Transverse colon (tissue), 3 donors: ENCODE measurements around the gene C11orf24.
"Not testable (repeated sequence)": the region's sequence is repeated elsewhere in the genome, so short reads cannot be mapped to it uniquely, and the experiment has no call there.

ENCODE experiments used
- CTCF ChIP-seq, 5 experiments: fragments of 200-600 bp in 3 of 5; fragments of 450-650 bp in 2 of 5; sonication (generic) in 3 of 5; IDR thresholded peaks; 1 replicate in 2 of 5; 2 replicates in 3 of 5; pipeline ENCODE4 v1.5.1; 2016 to 2017; ENCODE audit warnings: antibody characterized with exemption in 5 of 5, inconsistent platforms in 3 of 5, mild to moderate bottlenecking in 2 of 5, moderate library complexity in 1 of 5
- EP300 ChIP-seq: sonication (generic); formaldehyde crosslinking; IDR thresholded peaks from one replicate; pipeline ENCODE4 v1.6.1; 2017; ENCODE audit warnings: antibody characterized with exemption, low read depth
- POLR2A ChIP-seq: fragments of 450-650 bp; IDR thresholded peaks from one replicate; pipeline ENCODE4 v1.6.1; 2016; ENCODE audit warnings: antibody characterized with exemption, mild to moderate bottlenecking, moderate library complexity

GRCh38 chr11:68299517-68299879 is 27.7 kb upstream of the C11orf24 start:
- TF ChIP-seq CTCF (IDR thresholded peaks at IDR 0.05); POLR2A; EP300: not testable (repeated sequence)
